HepG2 (cell line): ENCODE measurements around the gene B4GALT1. TPM values are rescaled to one million over a fixed set of nuclear protein-coding genes. Genes with fewer than 3 reads are reported as not detected.

Source experiments
- ARNTL ChIP-seq: sonication (generic); formaldehyde crosslinking; IDR thresholded peaks from 2 replicates; pipeline ENCODE4 v1.4.0; 2020; ENCODE audit warnings: mild to moderate bottlenecking, missing genetic modification reagents
- CBX2 ChIP-seq, 2 experiments: fragments of 200-600 bp in 1 of 2; sonication (generic); formaldehyde crosslinking in 1 of 2; IDR thresholded peaks; 2 replicates each; pipeline versions ENCODE4 v1.7.0 to v1.8.1; 2018 to 2022; ENCODE audit warnings: low read depth in 2 of 2, low read length in 1 of 2, mild to moderate bottlenecking in 1 of 2, missing genetic modification reagents in 1 of 2
- E2F2 ChIP-seq: sonication (generic); formaldehyde crosslinking; IDR thresholded peaks from 2 replicates; pipeline ENCODE4 v1.4.0; 2020; ENCODE audit warnings: missing genetic modification reagents, borderline replicate concordance
- HNRNPK ChIP-seq: fragments of 200-400 bp; formaldehyde crosslinking; IDR thresholded peaks from 2 replicates; pipeline ENCODE4 v1.6.1; 2018; ENCODE audit warnings: low read length, low read depth, moderate library complexity, mild to moderate bottlenecking; ENCODE audit not compliant: poor library complexity, severe bottlenecking
- RARG ChIP-seq: sonication (generic); formaldehyde crosslinking; IDR thresholded peaks from 2 replicates; pipeline ENCODE4 v1.4.0; 2020; ENCODE audit warnings: low read depth, mild to moderate bottlenecking, missing genetic modification reagents
- RBM39 ChIP-seq: fragments of 200-400 bp; formaldehyde crosslinking; IDR thresholded peaks from one replicate; pipeline ENCODE4 v1.6.1; 2018; ENCODE audit warnings: antibody characterized with exemption, mild to moderate bottlenecking, low read depth, low read length; ENCODE audit not compliant: poor library complexity, severe bottlenecking
- RFXANK ChIP-seq: IDR thresholded peaks from 2 replicates; pipeline ENCODE4 v1.6.1; 2016
- SAFB2 ChIP-seq: sonication (generic); formaldehyde crosslinking; IDR thresholded peaks from 2 replicates; pipeline ENCODE4 v1.5.1; 2020; ENCODE audit warnings: missing genetic modification reagents, low read depth, mild to moderate bottlenecking, borderline replicate concordance
- YY1 ChIP-seq: IDR thresholded peaks from 2 replicates; pipeline ENCODE4 v1.6.1; 2011; ENCODE audit warnings: low read length, low read depth, moderate library complexity, mild to moderate bottlenecking; ENCODE audit not compliant: insufficient read depth, insufficient replicate concordance
- ZNF142 ChIP-seq: sonication (generic); formaldehyde crosslinking; IDR thresholded peaks from 2 replicates; pipeline ENCODE4 v1.4.0; 2020; ENCODE audit warnings: missing genetic modification reagents
- ZNF143 ChIP-seq: sonication (generic); formaldehyde crosslinking; IDR thresholded peaks from 2 replicates; pipeline ENCODE4 v1.4.0; 2020; ENCODE audit warnings: missing genetic modification reagents
- ZNF253 ChIP-seq: sonication (generic); formaldehyde crosslinking; IDR thresholded peaks from 2 replicates; pipeline ENCODE4 v1.8.0; 2022; ENCODE audit warnings: mild to moderate bottlenecking, missing genetic modification reagents, borderline replicate concordance
- ZNF263 ChIP-seq: sonication (generic); formaldehyde crosslinking; IDR thresholded peaks from 2 replicates; pipeline ENCODE4 v1.4.0; 2020; ENCODE audit warnings: missing genetic modification reagents
- ZNF317 ChIP-seq: sonication (generic); formaldehyde crosslinking; IDR thresholded peaks from 2 replicates; pipeline ENCODE4 v1.5.0; 2020; ENCODE audit warnings: mild to moderate bottlenecking, missing genetic modification reagents
- ZNF484 ChIP-seq: sonication (generic); formaldehyde crosslinking; IDR thresholded peaks from 2 replicates; pipeline ENCODE4 v1.5.1; 2020; ENCODE audit warnings: mild to moderate bottlenecking, low read depth, missing genetic modification reagents, borderline replicate concordance
- ZNF512B ChIP-seq: sonication (generic); formaldehyde crosslinking; IDR thresholded peaks from 2 replicates; pipeline ENCODE4 v1.5.1; 2020; ENCODE audit warnings: missing genetic modification reagents, mild to moderate bottlenecking, borderline replicate concordance
- ZNF776 ChIP-seq: sonication (generic); formaldehyde crosslinking; IDR thresholded peaks from 2 replicates; pipeline ENCODE4 v1.4.0; 2020; ENCODE audit warnings: mild to moderate bottlenecking, missing genetic modification reagents
- polyA plus RNA-seq, 8 experiments: library from polyadenylated mRNA; depleted of rRNA in 3 of 8; stranded (reverse) in 7 of 8; unstranded in 1 of 8; fragments of >200 nt; fragmentation: Illumina TruSeq in 4 of 8; extraction: Trizol in 4 of 8; gene quantifications; 2 replicates each; pipeline versions ENCODE4 v1.2.1 to v1.2.3, GENCODE V29; 2011 to 2016; ENCODE audit warnings: low read depth in 4 of 8, missing spikeins in 1 of 8, mixed read lengths in 1 of 8; ENCODE audit not compliant: insufficient read depth in 1 of 8
- total RNA-seq, 5 experiments: library from RNA; depleted of rRNA; stranded (reverse); fragments of >200 nt; fragmentation: Illumina TruSeq; extraction: Trizol; gene quantifications; 2 replicates each; pipeline ENCODE4 v1.2.3, GENCODE V29; 2016; ENCODE audit warnings: low read depth in 1 of 5

B4GALT1 gene
- total and polyA plus RNA-seq, 2 of the 13 experiments (the other 11 are each of a cell fraction or from before 2014, with no cell fraction given): 15.7 to 33.5 TPM

GRCh38 chr9:33139421-33140228 is 27.5 kb downstream of the B4GALT1 start (continued):
- TF ChIP-seq RBM39 (no peak), RARG (CRISPR knock-in tag) (no peak), ZNF142 (CRISPR knock-in tag) (no peak), SAFB2 (CRISPR knock-in tag) (no peak), ZNF512B (CRISPR knock-in tag) (peak; percentile 56; the same call in 1 of the 2 replicates), ZNF253 (CRISPR knock-in tag) (peak; percentile 68; the same call in 1 of the 2 replicates), ZNF317 (peak; percentile 81), ZNF776 (CRISPR knock-in tag) (no peak), ZNF143 (CRISPR knock-in tag) (no peak), E2F2 (CRISPR knock-in tag) (no peak), ZNF263 (peak; percentile 51; the same call in 1 of the 2 replicates), HNRNPK (no peak), CBX2 (IDR thresholded peaks at IDR 0.05; ENCODE audit: low read depth, low read length) (no peak), CBX2 (CRISPR knock-in tag; IDR thresholded peaks at IDR 0.05; ENCODE audit: low read depth) (no peak), ARNTL (CRISPR knock-in tag) (peak; percentile 97), ZNF484 (CRISPR knock-in tag) (no peak), RFXANK (CRISPR knock-in tag) (no peak), YY1 (peak; percentile 41)
